ENCODE data around the gene PSD2.

Gene PSD2

DNA sequence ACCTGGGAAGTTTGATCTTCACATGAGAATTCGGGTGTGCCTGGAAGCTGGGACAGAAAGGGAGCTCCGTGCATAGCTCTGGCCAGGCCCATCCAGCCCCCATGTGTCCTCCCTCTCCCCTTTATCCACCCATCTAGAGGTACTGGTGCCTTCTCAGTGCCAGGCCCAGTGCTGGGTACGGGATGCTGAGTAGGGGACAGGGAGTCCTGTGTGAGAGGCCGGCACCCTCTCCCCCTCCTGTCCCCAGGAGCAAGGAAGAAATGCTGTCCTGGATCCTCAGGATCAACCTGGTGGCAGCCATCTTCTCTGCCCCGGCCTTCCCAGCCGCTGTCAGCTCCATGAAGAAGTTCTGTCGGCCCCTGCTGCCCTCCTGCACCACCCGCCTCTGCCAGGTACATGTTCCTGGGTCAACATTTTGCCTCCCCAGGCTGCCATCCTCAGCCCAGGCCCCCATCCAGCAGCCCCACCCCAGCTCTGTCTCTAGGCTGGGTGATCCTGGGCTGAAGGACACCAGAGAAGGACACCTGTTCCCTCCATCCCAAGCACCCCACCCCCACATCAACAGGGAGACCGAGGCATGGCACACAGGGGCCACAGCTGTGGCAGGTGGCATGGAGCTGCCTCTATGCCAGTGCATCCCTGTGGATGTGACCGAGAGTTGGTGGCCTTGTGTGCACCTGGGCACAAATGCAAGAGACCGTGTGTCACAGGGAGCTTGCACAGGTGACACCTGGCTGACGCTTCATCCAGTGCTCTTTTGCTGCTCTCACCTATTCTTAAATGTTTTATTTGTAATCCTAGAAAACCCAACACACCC is 43.0 kb downstream of the PSD2 start:
- no peak for DNase-seq

DNA sequence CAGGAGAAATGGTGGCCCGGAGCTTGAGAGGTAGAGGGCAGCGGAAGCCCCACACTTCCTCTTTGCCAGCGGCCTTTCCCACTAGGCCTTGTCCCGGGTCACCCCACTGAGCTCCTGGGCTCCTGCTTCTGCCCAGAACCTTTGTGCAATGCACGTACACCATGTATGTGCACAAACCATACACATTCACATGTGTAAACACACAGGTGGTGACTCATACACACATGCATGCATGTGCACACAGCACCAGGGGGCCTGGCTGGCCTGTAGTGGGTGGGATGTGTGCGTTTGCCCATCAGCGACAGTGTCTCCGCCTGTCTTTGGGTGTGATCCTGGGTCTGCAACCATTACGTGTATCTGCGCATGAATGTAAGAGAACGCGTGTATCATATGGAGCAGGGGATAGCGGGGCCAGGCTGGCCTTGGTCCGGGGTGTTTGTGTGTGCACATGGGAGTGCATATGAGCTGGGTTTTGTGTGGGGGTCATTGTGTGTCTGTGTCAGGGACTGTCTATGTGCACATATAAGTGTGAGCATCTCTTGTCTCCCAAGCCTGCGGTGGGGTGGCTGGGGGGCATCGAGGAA is 43.7 kb downstream of the PSD2 start:
- no peak for DNase-seq

DNA sequence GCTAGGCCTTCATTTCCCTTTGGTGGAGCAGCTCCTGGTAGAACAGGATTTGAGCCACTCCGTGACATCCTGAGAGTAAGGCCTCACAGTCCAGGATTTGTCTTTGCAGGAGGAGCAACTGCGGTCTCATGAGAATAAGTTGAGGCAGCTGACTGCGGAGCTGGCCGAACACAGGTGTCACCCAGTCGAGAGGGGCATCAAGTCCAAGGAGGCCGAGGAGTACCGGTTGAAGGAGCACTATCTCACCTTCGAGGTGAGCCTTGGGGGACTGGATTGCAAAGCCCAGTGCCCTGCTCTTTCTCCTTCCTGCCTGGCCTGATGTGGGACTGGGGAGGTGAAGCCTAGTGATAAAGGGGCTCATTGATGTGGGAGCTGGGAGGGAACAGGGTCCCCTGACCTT is 44.3 kb downstream of the PSD2 start:
- no peak for DNase-seq

DNA sequence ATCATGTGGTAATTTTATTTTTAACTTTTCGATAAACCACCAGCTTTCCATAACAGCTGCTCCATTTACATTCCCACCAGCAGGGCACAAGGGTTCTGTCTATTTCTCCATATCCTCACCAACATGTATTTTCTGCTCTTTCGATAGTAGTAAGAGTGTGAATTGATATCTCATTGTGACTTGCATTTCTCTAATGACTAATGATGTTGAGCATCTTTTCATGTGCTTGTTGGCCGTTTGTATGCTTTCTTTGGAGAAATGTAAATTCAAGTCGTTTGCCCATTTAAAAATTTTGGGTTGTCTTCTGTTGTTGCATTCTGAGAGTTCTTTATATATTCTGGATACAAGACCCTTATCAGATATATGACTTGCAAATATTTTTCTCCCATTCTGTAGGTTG is 45.9 kb downstream of the PSD2 start:
- no peak for DNase-seq

DNA sequence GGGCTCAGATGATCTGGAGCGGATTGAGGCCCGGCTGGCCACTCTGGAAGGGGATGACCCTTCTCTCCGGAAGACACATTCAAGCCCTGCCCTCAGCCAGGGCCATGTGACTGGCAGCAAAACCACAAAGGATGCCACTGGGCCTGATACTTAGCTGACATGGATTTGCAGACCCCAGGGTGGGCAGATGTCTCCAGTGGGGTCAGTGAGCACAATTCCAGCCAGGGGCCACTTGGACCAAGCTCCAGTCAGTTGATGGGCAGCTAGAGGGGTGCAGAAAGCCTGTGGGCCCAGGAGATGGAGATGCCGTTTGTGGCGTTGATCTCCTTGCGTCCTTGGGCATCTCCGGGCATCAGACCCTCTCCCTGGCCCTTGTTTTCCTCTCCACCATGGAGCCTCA is 46.7 kb downstream of the PSD2 start:
- DNase-seq, result no peak

DNA sequence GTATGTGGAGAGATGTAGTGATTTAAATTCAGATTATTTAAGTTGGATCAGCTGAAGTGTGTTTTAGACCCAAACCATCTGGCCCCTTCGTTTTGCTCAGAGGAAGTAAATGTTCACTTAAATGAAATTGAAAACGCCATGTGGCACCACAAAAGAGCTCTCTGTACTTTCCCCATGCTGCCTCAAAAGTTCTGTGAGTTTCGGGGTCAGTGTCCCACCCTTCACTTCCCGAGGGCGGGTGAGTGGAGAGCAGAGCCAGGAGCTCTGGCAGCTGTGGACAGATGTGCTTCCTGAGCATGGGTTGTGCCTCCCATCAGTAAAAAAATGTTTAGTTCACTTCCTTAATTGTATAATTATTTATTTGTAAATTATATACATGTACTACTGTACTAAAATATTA is 48.4 kb downstream of the PSD2 start:
- DNase-seq, result no peak

DNA sequence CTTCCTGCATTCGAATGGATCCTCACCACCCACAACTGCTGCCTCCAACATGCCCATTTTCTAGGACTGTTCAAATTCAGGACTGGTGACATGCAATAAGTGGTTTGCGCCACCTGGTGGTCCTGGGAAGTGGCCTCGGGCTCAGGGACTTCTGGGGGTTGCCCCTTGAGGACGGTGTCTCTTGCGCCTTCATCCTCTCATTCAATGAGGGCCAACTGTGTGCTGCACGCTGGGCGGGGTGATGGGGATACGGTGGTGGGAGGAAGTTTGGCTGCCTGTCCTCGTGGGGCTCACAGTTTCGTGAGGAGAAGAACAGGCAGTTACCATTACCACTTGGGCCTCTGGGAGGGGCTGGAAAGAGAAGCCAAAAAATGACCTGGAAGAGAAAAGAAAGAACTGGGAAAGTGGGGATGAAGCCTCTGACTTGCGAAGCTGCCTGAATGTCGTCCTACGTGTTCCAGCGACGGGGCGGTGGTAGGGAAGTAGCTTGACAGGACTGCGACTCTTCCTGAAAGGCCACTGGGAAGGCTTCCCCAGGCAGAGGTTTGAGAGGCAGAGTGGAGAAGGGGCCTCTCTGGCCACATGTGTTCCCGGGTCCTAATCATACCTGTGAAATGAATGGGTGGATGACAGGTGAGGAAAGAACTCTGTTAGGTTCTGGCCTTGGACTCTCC is 49.0 kb downstream of the PSD2 start:
- DNase-seq, result peak; percentile 87

DNA sequence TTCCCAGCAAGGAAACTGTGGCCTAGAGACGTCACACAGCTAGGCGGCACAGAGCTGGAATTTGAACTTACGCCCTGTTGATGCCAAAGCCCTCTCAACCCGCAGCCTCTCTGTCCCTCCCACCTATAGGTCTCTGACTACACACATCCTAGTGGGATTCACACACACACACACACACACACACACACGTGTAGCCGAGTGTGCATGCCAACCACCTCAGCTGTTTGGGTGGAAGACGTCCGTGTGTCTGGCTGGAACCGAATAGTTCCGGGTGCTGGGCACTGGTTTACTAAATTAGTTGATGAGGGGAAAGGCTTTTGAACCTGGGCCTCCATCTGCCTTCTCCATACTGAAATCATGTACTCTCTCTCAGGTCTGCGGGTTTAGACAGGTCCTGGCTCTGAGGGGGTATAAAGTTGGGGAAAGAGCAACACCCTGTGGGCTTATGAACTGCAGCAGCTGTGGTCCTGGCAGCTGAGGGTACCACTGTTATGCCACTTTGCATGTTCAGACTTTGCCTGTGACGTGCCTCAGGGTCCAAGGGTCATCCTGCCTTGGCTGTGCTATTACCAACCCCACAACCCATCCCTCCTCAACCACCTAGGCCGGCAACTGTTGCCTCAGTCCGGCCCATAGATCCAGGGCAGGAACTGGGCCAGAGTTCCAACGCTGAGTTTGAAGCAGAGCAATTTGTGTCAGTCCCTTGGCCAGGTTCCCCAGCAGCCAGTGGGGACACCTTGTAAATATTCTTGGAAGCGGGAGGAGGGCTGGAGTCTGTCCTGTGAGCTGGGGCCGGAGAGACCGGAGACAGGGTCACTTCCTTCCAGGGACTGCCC is 50.5 kb downstream of the PSD2 start:
- DNase-seq, result no peak

DNA sequence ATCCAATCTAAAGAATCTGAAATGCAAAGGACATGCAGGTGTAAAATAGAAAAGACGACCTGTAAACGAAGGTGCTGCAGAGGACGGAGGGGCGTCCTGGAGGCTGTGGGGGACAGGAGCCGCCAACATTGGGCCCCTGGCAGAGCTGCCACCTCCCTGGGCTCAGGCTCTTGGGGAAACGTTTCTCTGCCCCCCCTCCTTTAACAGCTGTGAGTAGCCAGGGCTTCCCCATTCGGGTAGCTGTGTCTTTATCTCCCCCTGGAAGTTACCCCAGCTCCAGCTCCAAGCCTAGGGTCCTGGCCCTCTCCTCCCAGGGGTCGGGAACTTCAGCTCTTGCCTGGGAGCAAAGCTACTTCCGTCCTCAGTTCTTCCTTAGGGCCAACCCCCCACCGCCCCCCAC is 51.5 kb downstream of the PSD2 start:
- DNase-seq, result no peak

DNA sequence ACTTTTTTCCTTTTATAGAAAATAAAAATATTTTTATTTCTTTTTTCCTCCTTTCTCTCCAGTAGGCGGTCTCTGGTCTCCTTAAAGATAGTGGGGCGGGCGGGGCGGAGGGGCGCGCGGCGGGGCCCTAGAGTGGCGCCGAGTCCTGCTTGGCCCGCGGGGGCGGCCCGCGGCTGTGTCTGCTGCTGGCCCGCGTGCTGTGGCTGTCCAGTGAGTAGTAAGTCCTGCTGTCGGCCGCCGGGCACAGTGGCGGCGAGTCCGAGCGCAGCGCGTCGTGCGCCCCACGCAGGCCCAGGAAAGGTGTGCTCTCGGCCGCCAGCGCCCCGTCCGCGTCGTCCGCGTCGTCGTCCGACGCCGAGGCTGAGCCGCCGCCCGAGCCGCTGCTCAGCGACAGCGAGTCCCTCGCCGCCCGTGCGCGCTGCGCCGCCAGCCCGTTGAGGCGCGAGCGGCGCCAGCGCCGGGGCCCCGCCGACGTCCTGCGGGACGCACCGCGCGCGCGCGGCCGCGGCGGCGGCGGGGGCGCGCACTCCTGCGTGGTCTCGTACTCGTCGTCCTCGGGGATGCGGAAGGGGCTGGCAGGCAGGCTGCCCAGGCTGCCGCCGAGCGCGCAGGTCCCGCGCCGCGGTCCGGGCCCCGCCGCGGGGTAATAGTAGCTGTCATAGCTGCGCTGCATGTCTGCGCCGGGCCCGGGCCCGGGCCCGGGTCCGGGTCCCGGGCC is 52.3 kb downstream of the PSD2 start:
- DNase-seq, result peak; percentile 86

DNA sequence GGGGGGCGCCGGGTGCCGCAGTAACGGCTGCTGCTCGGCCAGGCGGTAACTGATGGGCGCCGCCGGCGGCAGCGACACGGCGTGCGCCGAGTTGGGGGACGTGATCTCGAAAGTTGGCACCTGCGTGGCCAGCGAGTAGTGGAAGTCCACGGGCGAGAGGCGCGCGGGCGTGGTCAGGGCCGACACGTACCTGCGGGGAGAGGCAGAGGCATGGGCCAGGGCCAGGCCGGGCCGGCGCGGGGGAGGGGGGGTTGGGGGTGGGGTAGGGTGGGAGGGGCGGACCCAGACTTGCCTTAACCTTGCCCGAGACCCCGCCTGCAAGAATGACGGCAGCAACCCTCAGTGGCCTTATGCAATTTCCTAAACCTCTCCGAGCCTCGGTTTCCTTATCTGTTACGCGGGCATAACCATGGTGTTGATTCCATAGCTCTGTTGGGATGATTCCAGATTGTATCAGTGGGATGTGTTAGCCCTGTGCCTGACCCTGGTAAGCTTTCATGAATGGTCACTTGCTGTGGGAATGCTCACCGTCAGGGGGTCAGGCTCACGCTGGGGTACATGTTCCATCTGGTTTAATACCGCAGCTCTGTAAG is 53.0 kb downstream of the PSD2 start:
- no peak for DNase-seq

DNA sequence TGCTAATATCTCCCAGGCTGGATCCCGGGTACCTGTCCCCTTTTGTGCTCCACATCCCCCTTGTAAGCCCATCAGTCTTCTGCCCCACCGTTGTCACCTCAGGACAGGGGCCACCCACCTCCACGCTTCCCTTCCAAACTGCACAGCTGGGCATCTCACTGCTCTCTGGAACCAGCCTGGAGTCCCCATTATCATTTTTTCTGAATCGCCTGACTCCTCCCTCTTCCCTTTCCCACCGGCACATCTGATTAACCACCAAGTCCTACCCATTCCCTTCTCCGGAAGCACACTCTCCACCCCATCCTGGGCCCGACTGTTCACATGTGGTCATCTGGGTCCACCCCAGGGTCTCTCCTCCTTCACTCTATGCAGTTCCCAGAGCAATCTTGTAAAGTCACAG is 53.9 kb downstream of the PSD2 start:
- no peak for DNase-seq

DNA sequence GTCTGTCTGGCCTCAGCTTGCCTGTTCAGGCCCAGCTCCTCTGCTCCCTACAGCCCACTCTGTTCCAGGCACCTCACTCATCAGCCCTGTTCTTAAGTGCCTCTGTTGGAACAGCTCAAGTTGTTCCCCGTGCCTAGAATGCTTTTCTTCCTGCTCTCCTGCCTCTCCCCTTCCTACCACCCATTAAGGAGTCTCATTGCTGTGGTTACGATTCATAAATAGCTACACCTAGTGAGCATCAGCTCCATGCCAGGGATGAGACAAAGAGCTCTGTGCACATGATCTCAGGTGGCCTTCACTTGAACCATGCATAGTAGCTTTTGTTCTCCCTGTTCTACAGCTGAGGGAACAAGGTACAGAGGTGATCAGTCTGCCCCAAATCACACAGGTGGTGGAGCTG is 54.3 kb downstream of the PSD2 start:
- DNase-seq, result no peak

DNA sequence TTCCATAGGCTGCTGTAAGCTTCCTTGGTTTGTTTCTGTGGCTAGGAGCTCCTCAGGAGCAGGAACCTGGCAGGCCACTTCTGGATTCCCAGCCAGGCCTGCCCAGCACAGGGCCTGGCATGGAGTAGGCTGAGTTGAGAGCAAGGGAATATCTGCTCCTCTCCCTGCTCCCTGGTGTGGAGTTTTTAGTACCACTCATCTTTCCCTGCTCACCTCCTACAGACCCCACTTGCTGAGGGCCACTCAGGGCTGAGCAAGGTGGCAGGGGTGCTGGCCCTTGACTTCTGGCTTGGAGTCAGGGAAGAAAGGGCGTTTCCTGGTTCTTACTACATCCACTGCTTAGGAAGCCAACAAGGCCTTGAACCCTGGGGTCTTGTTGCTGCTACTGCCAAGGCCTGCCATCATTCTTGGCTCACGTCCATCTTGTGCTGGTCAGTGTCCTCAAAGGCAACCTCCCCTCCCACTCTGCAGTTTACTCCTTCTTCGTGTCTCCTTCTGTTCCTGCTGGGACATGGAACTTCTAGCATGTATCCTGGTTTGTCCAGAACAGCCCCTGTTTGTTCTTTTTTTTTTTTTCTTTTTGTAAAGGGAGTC is 54.9 kb downstream of the PSD2 start:
- no peak for DNase-seq

DNA sequence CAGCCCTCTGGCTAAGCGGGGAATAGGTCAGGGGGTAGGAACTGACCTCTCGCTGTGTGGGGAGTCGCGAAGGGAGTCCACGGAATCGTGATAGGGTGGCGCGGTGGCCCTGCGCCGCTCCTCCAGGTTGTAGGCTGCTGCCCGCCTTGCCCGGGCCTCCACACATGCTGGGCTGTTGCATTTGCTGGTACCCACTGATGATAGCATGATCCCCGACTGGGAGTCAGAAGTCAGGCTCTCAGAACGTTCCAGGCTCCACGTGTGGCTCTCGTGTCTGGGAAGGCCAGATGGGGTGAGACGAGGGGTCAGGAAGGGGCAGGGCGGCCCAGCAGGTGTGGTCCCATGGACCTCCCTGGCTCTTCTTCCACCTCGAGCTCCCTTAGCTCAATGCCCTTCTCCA is 56.0 kb downstream of the PSD2 start:
- DNase-seq, result no peak

DNA sequence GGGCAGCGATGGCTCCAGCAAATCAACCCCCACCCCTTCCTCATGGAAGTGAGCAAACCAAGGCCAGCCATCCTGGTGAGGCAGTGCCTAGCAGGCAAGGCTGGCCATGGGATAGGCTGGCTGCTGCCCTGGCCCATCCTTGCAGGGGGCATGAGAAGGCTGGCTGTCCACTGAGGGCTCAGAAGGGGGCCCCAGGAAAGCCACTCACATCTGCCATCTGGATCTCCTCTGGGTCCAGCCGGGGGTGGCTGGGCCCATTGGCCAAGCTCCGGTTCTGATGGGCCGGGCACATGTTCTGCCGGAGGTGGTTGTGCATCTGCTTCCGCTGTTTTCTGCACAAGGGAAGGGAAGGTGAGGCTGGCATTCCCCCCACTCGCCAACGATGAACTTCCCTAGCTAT is 57.1 kb downstream of the PSD2 start:
- DNase-seq, result no peak

DNA sequence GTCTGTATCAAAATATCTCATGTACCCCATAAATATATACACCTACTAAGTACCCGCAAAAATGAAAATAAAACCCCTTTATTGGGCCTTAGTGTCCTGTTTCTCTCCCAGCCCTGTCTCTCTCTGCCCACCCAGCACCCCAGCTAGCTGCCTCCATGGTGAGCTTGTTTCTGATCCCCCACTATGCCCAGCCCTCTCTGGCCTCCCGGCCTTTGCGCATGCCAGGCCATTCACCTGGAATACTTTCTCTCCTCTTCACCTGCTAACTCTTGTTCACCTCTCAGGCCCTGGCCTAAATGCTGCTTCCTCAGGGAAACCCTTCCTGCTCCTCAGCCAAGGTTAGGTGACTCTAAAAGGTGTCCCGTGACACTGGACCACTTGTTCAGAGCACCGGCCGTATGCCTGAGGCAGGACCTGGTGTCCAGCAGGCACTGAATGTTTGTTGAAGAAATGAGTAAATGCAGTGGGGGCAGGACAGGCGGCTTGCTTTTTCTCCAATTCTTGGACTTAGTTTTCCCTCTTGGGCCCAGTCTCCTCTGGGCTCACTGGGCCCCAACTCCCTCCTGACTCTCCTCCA is 58.5 kb downstream of the PSD2 start:
- no peak for DNase-seq

DNA sequence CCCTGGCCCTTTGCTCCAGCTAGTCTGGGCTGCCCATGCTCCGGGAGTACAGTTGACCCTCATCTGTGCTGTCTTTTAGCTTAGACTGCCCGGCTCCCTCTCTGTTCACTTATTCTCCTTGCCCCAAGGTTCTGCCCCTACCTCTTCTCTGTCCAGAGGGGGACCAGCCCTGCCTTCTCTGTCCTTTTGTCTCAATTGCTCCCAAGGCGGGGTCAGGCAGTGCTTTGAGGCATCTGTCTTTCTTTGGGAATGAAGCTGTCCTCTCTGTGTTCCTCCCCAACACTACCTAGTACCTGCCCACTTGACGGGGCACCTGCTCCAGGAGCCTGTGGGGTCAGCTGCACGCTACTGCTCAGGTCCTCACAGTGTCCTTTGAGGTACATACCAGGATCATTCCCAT is 59.3 kb downstream of the PSD2 start:
- DNase-seq, result no peak

DNA sequence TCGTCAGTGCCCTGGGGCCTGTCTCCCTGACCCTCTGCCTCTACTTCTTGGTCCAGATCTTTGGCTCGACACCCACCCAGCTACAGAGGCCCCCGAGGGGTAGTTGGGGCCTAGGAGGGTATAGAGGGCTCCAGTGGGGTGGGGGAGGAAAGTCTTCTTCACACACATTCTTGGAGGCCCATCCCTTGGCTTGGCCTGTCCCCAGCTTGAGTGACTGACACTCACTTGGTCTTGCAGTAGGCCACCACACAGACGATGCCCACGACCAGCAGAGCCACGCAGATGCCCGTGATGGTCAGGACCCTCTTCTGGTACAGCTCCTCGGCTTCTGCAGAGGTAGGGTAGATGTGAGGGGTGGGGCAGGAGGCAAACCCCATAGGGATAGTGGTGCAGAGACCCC is 59.8 kb downstream of the PSD2 start:
- DNase-seq, result no peak

DNA sequence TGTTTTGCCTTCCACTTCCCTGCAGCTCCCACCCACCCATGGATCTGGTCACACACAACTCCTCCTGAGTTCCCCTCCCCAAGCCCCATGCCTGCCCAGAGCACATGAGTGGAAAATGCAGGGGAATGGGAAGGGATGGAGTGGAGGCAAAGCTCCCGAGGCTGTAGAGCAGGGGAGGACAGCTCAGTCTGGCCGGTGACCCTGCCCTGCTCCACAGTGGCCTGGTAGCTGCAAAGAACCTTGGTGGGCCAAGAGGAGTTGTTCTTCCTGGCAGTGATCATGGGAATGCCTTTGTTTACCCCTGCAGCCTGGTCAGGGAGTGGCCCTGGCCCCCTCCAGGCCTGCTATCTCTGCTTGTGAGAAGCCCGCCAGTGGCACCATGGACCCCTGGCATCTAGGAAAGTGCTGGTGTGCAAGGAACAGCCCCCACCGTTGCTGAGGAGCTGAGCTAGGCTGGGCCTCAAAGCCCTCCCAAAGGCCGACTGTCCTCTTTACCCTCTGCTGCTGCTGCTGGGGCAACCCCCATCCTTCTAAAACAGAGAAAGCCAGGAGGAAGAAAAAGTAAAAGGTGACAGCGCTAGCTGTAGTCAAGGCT is 60.4 kb downstream of the PSD2 start:
- no peak for DNase-seq

DNA sequence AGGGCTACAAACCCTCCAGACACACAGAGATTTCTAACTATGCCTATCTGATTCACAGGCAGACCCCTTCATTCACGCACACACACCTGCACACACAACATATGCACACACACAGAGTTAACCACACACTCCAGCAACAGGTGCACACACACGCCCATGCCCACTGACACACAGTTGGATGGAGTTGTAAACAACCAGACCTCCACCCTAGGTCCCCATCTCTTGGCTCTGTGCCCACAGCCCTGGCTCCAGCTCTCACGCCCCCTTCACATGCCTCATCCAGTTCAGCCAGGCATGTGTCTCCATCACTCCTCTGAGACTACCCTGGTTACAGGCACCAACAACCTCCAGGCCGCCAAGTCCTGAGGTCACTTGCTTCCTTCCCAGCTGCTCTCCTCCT is 61.1 kb downstream of the PSD2 start:
- DNase-seq, result no peak

All from activated CD8-positive, alpha-beta memory T cell treated with anti-CD3 and anti-CD28 coated beads, Interleukin-2, amount 50 U/mL, for 48 hours (primary cell).